Testis (tissue), 2 donors: ENCODE measurements around the gene PFKP.

Experiments used
- POLR2A ChIP-seq: fragments of 450-650 bp; IDR thresholded peaks from one replicate; pipeline ENCODE4 v1.6.1; 2017; ENCODE audit warnings: antibody characterized with exemption, mild to moderate bottlenecking, moderate library complexity
- TF ChIP-seq, protein P1 (sequence below), 3 experiments: fragments of 450-650 bp in 2 of 3; fragments of 200-600 bp in 1 of 3; sonication (generic) in 1 of 3; IDR thresholded peaks; one replicate each; pipeline ENCODE4 v1.5.1; 2016 to 2019; ENCODE audit warnings: antibody characterized with exemption in 3 of 3, mild to moderate bottlenecking in 2 of 3, moderate library complexity in 1 of 3

DNA sequence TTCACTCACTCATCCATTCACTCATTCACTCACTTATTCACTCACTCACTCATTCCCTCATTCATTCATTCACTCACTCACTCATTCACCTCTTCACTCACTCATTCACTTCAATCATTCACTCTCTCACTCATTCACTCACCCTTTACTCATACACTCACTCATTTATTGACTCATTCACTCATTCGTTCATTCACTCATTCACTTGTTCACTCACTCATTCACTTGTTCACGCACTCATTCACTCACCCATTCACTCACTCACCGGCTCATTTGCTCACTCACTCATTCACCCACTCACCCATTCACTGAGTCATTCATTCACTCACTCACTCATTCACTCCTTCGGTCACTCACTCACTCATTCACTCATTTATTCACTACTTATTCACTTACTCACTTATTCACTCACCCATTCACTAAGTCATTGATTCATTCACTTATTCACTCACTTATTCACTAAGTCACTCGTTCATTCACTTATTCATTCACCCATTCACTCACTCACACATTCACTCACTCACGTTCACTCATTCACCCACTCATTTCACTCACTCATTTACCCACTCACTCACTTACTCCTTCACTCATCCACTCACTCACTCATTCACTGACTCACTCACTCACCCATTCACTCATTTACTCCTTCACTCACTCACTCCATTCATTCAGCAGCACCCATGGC, 4.7 kb upstream of the PFKP start:
- TF ChIP-seq, protein P1, sequence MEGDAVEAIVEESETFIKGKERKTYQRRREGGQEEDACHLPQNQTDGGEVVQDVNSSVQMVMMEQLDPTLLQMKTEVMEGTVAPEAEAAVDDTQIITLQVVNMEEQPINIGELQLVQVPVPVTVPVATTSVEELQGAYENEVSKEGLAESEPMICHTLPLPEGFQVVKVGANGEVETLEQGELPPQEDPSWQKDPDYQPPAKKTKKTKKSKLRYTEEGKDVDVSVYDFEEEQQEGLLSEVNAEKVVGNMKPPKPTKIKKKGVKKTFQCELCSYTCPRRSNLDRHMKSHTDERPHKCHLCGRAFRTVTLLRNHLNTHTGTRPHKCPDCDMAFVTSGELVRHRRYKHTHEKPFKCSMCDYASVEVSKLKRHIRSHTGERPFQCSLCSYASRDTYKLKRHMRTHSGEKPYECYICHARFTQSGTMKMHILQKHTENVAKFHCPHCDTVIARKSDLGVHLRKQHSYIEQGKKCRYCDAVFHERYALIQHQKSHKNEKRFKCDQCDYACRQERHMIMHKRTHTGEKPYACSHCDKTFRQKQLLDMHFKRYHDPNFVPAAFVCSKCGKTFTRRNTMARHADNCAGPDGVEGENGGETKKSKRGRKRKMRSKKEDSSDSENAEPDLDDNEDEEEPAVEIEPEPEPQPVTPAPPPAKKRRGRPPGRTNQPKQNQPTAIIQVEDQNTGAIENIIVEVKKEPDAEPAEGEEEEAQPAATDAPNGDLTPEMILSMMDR (IDR thresholded peaks at IDR 0.05) = no peak
- no peak for TF ChIP-seq POLR2A
